SKM-1 treated with dmso at 0.1 percent for 144 hours (cell line): Measurements from ENCODE around the gene IQGAP1.
"Not testable (repeated sequence)": the region's sequence is repeated elsewhere in the genome, so short reads cannot be mapped to it uniquely, and the experiment has no call there.

Experiments
- DNase-seq: peaks from one replicate; lab custom pipeline; 2025; ENCODE audit not compliant: unreplicated experiment; lab: John Stamatoyannopoulos, UW

IQGAP1 gene

DNA sequence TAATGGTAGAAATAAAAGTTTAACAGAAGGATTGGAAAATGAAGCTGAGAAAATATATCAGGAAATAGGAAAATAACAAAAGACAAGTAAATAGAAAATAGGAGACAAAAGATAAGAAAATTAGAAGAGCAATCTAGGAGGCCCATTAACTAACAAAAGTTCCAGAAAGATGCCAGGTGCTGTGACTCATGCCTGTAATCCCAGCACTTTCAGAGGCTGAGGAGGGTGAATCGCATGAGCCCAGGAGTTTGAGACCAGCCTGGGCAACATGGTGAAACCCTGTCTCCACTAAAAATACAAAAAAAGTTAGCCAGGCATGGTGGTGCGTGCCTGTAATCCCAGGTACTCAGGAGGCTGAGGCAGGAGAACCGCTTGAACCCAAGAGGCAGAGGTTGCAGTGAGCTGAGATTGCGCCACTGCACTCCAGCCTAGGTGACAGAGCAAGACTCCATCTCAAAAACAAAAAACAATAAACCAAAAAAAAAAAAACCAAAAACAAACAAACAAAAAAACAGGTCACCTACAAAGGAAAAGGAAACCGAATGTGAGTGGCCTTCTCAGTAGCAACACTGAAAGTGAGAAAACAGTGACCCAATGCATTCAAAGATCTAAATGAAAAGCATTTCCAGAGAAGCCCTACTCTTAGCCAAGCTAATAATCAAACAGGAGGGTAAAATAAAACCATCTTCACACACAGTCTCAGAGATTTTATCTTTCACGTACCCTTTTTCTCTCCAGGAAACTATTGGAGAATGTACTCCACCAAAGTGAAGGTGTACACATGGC is 136.2 kb downstream of the IQGAP1 start:
- not testable (repeated sequence) for DNase-seq

DNA sequence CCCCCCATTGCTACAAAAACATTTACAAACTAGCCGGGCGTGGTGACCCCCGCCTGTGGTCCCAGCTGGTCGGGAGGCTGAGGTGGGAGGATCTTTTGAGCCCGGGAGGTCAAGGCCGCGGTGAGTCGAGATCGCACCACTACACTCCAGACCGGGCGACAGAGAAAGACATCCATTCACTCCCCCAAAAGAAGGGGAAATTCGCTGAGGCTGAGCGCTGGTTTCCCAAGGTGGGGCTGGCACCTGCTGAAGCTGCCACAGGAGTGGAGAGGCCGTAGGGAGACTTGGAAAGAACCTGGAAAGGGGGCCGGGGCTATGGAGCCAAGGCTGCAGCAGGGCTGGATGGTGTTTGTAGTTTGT is 140.9 kb downstream of the IQGAP1 start:
- DNase-seq = no peak

DNA sequence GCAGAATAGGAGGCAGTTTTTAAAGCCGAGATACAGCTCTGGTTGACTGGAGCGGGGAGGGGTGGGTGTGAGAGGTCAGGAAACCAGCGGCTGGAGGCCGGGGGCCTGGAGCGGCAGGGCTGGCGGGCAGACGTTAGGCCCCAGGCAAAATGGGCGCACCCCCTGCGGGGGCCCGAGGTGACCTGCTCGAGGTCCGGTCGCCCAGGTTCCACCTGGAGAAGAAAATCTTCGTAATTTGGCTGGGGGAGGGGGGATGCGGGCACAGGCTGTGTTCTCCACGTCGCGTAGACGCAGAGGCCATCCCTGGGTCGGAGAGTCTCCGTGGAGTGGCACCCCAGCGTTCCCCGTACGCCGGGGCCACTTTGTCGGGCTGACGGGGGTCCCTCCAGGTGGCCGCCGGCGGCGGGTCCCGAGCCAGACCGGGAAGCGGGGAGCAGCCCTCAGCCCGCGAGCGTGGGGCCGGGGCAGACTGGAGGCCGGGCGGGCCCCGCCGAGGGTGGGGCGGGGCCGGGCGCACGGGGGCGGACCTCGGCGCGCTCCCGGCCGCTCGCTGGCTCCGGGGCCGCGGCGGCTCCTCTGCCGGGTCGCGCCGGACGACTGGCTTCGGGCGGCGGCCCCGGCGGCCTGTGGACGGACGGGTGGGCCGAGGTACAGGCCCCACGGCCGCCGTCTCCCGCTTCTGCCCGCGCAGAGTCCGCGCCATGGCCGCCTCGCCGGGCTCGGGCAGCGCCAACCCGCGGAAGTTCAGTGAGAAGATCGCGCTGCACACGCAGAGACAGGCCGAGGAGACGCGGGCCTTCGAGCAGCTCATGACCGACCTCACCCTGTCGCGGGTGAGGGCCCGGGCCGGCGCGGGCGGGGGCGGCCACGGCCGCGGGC is 141.6 kb downstream of the IQGAP1 start, which contains the start of gene CRTC3:
CRTC3 (plus strand) TSS at position 553 of the 879 bp plus-strand sequence; CDS start at position 702, 149 bp downstream.
- peak; percentile 10 for DNase-seq

DNA sequence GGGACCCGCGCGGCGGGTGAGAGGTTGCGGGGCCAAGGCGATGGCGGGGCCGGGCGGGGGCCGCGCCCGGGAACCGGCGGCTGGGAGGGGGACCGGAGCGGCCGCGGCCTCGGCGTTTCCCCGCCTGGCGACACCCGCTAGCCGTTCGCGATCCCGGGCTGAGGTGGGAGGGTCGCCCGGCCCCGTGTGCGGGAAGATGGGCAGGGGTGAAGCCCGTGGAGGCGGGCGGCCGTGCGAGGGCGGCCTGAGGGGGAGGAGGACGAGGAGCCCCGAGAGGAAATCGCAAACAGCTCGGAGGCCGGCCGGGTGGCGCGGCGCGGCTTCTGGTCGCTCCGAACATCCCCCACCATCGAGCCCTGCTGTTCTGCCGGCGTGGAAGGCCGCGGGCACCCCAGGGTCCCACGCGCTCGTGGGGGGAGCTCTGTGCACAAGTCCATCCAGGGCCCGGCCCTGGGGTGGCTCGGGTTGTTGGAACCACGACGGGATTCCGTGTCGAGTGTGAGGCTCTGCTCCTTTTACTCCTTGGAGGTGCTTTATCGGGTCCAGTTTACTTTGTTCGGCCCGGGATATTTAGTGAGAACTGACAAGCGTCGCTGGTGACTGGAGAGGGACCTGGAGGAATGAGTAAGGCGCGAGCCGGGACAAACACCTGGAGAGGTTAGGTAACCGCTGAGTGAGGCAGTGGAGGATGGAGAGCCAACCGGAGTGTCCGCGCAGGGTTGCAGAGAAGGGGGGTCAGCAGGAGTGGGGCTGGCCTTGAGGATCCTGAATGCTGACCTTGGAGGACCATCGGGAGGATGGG is 142.4 kb downstream of the IQGAP1 start:
- no peak for DNase-seq

DNA sequence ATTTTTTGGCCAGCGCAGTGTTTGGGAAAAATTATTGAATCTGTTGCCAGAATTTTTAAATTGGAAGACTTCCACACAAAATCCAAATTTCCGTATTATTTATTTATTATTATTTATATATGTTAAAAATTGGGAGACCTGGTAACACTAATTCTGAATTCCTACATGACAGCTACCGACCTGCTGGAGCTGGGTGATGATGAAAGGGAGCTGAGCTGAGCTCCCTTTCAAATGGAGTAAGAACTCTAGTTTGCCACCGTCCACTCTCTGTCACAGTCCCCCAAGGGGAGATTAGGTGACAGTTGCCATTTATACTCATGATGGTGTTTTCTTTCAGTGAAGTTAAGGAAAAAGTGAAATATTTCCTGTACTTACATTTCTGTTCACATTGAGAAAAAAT is 143.1 kb downstream of the IQGAP1 start:
- DNase-seq = no peak

DNA sequence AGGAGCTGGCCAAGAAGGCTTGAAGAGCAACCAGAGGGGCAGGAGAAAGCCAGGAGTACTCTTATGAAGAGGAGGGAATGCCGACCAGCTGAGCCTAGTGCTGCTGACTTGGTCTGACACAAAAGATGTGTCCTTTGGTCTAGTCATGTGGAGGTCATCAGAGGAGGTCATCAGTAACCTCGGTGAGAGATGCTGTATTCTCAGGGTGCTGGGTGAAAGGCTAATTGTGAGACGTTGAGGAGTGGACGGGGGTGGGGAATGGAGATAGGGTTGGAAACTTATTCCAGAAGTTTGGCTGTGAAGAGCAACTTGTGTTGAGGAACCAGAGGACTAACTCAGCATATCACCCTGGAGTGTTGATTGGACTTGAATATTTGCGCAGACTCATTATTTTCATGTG is 147.2 kb downstream of the IQGAP1 start:
- DNase-seq = no peak

DNA sequence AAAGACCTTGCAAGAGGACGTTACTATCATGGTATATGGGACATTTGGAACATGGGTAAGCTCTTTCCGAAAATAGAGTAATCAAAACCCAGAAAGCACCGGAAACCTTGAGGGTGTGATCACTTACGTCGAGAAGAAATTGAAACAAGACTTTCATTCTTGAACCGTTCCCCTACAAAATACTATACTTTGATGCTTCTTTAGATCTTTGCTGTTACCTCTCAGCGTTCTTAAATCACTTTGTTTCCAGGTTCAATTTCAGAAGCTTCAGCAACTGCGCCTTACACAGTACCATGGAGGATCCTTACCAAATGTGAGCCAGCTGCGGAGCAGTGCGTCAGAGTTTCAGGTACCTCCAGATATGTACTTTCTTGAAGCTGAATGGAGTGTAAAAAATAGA is 151.7 kb downstream of the IQGAP1 start:
- DNase-seq = no peak

DNA sequence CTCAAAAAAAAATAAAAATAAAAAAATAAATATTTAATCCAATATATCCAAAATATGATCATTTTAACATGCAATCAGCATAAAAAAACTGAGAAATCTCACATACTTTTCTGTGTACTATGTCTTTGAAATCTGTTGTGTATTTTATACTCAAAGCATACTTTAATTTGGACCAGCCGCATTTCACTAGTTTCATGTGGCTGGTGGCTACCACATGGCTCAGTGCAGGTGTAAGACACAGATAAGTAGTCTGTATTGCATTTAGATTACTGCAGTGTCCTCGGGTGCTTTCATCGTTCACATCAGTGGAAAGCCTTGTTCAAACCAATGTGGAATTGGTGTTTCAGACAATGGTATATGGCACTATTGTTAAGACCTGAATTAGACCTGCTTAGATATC is 152.7 kb downstream of the IQGAP1 start:
- no peak for DNase-seq

DNA sequence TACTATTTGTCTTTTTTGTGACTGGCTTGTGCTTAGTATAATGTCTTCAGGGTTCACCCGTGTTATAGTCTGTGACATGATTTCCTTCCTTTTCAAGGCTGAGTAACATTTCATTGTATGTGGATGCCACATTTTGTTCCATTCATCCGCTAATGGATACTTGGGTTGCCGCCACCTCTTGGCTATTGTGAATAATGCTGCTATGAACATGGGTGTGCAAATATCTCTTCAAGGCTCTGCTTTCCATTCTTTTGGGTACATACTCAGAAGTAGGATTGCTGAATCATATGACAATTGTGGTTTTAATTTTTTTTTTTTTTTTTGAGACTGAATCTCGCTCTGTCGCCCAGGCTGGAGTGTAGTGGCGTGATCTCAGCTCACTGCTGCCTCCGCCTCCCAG is 157.1 kb downstream of the IQGAP1 start:
- DNase-seq = no peak

DNA sequence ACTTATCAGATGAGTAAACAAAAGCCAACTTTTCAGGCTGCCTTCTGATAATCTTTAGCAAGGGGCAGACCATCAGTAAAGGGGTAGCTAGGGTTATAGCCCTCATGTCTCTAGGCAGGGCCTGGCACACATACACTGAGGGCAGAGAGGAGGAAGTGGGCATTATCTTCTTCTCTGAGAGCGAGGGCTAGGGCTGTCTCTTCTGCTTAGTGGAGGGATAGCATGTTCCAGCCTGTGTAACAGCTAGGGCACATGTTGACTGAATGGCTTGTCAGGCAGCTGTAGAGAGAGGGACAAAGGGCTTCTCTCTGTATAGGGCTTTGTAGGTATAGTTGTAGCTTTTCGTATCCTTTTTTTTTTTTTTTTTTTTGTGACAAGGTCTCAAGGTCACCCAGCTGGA is 159.5 kb downstream of the IQGAP1 start:
- DNase-seq = no peak

DNA sequence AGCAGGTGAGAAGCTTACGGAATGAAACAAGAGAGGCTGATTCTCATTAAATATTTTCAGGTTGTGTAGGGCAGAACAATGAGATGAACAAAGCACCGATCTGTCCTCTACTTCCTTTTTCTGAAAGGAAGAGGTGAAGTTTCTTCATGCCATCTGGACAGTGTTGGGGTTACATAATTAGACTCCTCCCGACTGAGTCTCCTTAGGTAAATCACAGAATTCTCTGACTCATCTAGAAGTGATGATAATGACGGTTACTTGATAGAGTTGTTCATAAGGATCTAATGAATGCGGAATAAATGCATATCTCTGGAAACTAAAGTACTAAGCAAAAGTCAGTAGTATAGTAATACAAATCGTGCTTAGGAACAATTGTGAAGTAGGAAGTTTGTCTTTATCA is 162.9 kb downstream of the IQGAP1 start:
- peak; percentile 95 for DNase-seq
